Keratinocyte (primary cell): ENCODE measurements around the gene ATP11A. TPM values are rescaled to one million over a fixed set of nuclear protein-coding genes. Genes with fewer than 3 reads are reported as not detected.
A peak's percentile ranks its signal among the peaks of the same experiment; 100 is the strongest.

Experiments used
- DNase-seq: peaks from one replicate; pipeline ENCODE4 v3.0.0-alpha.2; 2011; ENCODE audit warnings: low read depth, missing footprints, low spot score
- FAIRE-seq: peaks from 2 replicates; lab custom pipeline; 2011; peaks lifted over from hg19 to GRCh38; lab: Jason Lieb, UNC
- H2AFZ ChIP-seq: 2 replicates; pipeline ENCODE4 v1.6.0; 2012; ENCODE audit warnings: low read length, control low read depth, inconsistent platforms; ENCODE audit not compliant: control insufficient read depth
- H3K27ac ChIP-seq: 2 replicates; pipeline ENCODE4 v1.5.1; 2011; ENCODE audit warnings: low read length; ENCODE audit not compliant: control insufficient read depth, insufficient read depth
- H3K27me3 ChIP-seq: 3 replicates; pipeline ENCODE4 v1.6.0; 2011; ENCODE audit warnings: low read length; ENCODE audit not compliant: control insufficient read depth, insufficient read depth; ENCODE audit errors: extremely low read depth
- H3K36me3 ChIP-seq, 2 experiments: 2 replicates in 1 of 2; 3 replicates in 1 of 2; pipeline ENCODE4 v1.5.1; 2011; ENCODE audit warnings: low read length in 2 of 2, mild to moderate bottlenecking in 1 of 2; ENCODE audit not compliant: control insufficient read depth in 2 of 2, insufficient read depth in 2 of 2; ENCODE audit errors: extremely low read depth in 1 of 2
- H3K4me1 ChIP-seq: 3 replicates; pipeline ENCODE4 v1.5.1; 2011; ENCODE audit warnings: low read length; ENCODE audit not compliant: control insufficient read depth, insufficient read depth; ENCODE audit errors: extremely low read depth
- H3K4me2 ChIP-seq: 3 replicates; pipeline ENCODE4 v1.6.0; 2011; ENCODE audit warnings: low read depth, low read length; ENCODE audit not compliant: control insufficient read depth, insufficient read depth; ENCODE audit errors: extremely low read depth
- H3K4me3 ChIP-seq, 3 experiments: fragments of 200-600 bp in 1 of 3; sonication (generic) in 1 of 3; 2 replicates in 2 of 3; 3 replicates in 1 of 3; pipeline ENCODE4 v1.5.1; 2011 to 2016; ENCODE audit warnings: low read length in 3 of 3, mild to moderate bottlenecking in 3 of 3, control low read depth in 2 of 3, inconsistent platforms in 1 of 3, low read depth in 1 of 3, mixed read lengths in 1 of 3, mixed run types in 1 of 3, moderate library complexity in 1 of 3; ENCODE audit not compliant: control insufficient read depth in 2 of 3, insufficient read depth in 2 of 3; ENCODE audit errors: extremely low read depth in 1 of 3
- H3K79me2 ChIP-seq: 2 replicates; pipeline ENCODE4 v1.6.0; 2012; ENCODE audit warnings: low read length; ENCODE audit not compliant: control insufficient read depth, insufficient read depth
- H3K9ac ChIP-seq: 3 replicates; pipeline ENCODE4 v1.6.0; 2011; ENCODE audit warnings: low read length; ENCODE audit not compliant: control insufficient read depth, insufficient read depth; ENCODE audit errors: extremely low read depth
- H3K9me1 ChIP-seq: 3 replicates; pipeline ENCODE4 v1.6.0; 2011; ENCODE audit warnings: low read length; ENCODE audit not compliant: control insufficient read depth, insufficient read depth; ENCODE audit errors: extremely low read depth
- H3K9me3 ChIP-seq: 2 replicates; pipeline ENCODE4 v1.5.1; 2012; ENCODE audit warnings: low read depth, low read length; ENCODE audit not compliant: control insufficient read depth
- H4K20me1 ChIP-seq: 3 replicates; pipeline ENCODE4 v1.6.0; 2011; ENCODE audit warnings: low read length; ENCODE audit not compliant: control insufficient read depth, insufficient read depth; ENCODE audit errors: extremely low read depth
- CTCF ChIP-seq, 3 experiments: IDR thresholded peaks in 1 of 3; conservative IDR thresholded peaks in 1 of 3; optimal IDR thresholded peaks in 1 of 3; 2 replicates in 2 of 3; 3 replicates in 1 of 3; pipeline versions ENCODE3 to v1.5.1; 2011; ENCODE audit warnings: low read length in 3 of 3, mild to moderate bottlenecking in 3 of 3, moderate library complexity in 2 of 3, control low read depth in 1 of 3, inconsistent platforms in 1 of 3; ENCODE audit not compliant: insufficient read depth in 2 of 3; ENCODE audit errors: extremely low read depth in 1 of 3
- EZH2 ChIP-seq: IDR thresholded peaks from one replicate; pipeline ENCODE4 v1.6.1; 2012; ENCODE audit warnings: inconsistent platforms, mild to moderate bottlenecking, low read length, moderate library complexity
- dilution Hi-C: fragments of 300-500 bp; cut with MboI; formaldehyde crosslinking; loops from one replicate; pipeline ENCODE4 v1.7.0; 2020; ENCODE audit warnings: low sequenced_read_pairs; ENCODE audit not compliant: extremely low pct_ligation_motif_present
- polyA plus RNA-seq, 5 experiments: library from polyadenylated mRNA; depleted of rRNA in 3 of 5; stranded (reverse) in 3 of 5; stranded (forward) in 1 of 5; unstranded in 1 of 5; fragments of >200 nt; gene quantifications; 1 replicate in 1 of 5; 2 replicates in 3 of 5; 3 replicates in 1 of 5; pipeline versions ENCODE4 v1.2.1 to v1.2.3, GENCODE V29; 2011 to 2012; ENCODE audit warnings: missing spikeins in 2 of 5, low read depth in 1 of 5, low replicate concordance in 1 of 5

ATP11A gene
- polyA plus RNA-seq, 1 donor (not counting 4 experiments of a cell fraction or from before 2014, with no cell fraction given) = 4.3 TPM

- FAIRE-seq (peak; percentile 57), DNase-seq (peak; percentile 44)
- Histone ChIP-seq H3K4me1 (peaks cover 26% of the 10 kb centered on the region), H3K9ac (peak overlapping the region; percentile 37), H3K4me3 (peak overlapping the region in 1 of 3 experiments; percentile 7), H3K79me2 (peaks cover 8% of the 10 kb centered on the region), H2AFZ (no peak overlapping the region), H3K4me2 (peak overlapping the region; percentile 67), H3K27me3 (no peaks in the 10 kb centered on the region), H3K36me3 (no peaks in the 10 kb centered on the region), H3K9me1 (peaks cover 4% of the 10 kb centered on the region), H4K20me1 (peaks cover 23% of the 10 kb centered on the region), H3K27ac (peak overlapping the region; percentile 54), H3K9me3 (no peaks in the 10 kb centered on the region)
- TF ChIP-seq CTCF (optimal IDR thresholded peaks at IDR 0.05 in 1 of 3, IDR thresholded peaks at IDR 0.05 in 1 of 3, conservative IDR thresholded peaks at IDR 0.05 in 1 of 3; ENCODE audit: extremely low read depth in 1 of 3, insufficient read depth in 2 of 3, low read length in 3 of 3) = no peak
- no peak for TF ChIP-seq EZH2
- dilution Hi-C loops = no loop called here
Measured at GRCh38 chr13:112722433-112723263, 32.8 kb downstream of the ATP11A start.

GRCh38 chr13:112723771-112724170, 33.9 kb downstream of the ATP11A start:
- no peak overlapping the region for H2AFZ ChIP-seq
- no peak overlapping the region for H3K27ac ChIP-seq
- TF ChIP-seq CTCF (optimal IDR thresholded peaks at IDR 0.05 in 1 of 3, IDR thresholded peaks at IDR 0.05 in 1 of 3, conservative IDR thresholded peaks at IDR 0.05 in 1 of 3; ENCODE audit: extremely low read depth in 1 of 3, insufficient read depth in 2 of 3, low read length in 3 of 3) (no peak), EZH2 (no peak)
- peaks cover 26% of the 10 kb centered on the region for H3K4me1 ChIP-seq
- H3K9me1 ChIP-seq = peaks cover 4% of the 10 kb centered on the region
- FAIRE-seq (no peak), DNase-seq (no peak)
- no peaks in the 10 kb centered on the region for H3K27me3 ChIP-seq
- H3K36me3 ChIP-seq = no peaks in the 10 kb centered on the region
- H3K9me3 ChIP-seq = no peaks in the 10 kb centered on the region
- no peak overlapping the region for H3K4me3 ChIP-seq
- H3K79me2 ChIP-seq = peaks cover 13% of the 10 kb centered on the region
- dilution Hi-C loops = no loop called here
- H4K20me1 ChIP-seq = peaks cover 23% of the 10 kb centered on the region
- no peak overlapping the region for H3K4me2 ChIP-seq
- H3K9ac ChIP-seq = no peak overlapping the region
